Measurements from ENCODE around the gene CALN1.
"Not testable (repeated sequence)": the region's sequence is repeated elsewhere in the genome, so short reads cannot be mapped to it uniquely, and the experiment has no call there.

Gene CALN1

DNA sequence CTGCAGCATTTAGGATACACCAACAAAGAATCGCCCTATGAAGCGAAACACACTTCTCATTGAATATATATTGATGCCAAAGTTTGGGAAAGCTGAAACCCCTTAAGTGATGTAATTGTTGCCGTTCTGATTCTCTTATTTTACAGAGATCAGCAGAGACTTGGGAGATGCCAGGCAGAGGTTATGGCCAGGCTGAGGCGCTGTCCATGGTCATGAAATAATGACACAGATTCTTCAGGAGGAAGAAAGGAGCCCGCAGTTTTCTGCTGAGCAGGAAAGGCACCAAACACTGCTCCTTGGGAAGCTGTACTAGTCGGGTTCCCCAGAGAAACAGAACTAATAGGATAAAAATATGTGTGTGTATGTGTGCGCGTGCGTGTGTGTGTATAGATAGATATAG lies 566.0 kb downstream of the CALN1 start:
- no peak for DNase-seq

DNA sequence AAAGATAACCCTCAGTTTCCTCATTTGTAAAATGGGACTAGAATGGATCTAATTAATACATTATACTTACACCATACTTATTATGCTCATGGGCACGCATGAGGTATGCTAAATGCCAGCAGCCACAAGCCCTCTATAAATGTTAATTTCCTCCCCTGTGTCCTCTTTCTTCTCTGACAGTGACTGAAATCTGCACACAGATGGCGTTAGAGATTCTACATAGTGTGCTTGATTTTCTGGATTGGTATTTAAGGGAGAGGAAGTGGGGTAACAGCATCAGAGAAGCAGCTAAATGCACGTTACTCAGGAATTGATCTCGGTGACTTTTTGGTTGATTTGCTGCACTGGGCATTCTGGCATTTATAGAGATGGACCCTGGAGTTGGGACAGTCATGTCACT lies 568.5 kb downstream of the CALN1 start:
- DNase-seq = no peak

DNA sequence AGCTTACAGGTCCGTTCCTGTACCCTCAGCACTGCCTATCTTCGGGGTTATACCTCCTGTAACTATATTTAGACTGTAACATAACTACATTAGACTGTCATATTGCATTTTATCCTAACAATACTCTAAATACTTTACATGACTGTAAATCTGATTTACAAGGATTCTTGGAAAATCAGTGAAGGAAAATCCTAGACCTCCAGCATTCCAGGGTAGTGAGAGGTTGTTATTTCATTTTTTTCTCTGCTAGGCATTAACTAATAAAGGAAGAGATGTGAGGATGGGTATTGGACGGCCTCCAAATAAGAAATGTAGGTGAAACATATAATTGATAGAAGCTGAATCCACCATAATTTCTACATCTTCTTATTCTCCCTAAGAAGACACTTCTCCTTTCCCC lies 569.4 kb downstream of the CALN1 start:
- DNase-seq = no peak

DNA sequence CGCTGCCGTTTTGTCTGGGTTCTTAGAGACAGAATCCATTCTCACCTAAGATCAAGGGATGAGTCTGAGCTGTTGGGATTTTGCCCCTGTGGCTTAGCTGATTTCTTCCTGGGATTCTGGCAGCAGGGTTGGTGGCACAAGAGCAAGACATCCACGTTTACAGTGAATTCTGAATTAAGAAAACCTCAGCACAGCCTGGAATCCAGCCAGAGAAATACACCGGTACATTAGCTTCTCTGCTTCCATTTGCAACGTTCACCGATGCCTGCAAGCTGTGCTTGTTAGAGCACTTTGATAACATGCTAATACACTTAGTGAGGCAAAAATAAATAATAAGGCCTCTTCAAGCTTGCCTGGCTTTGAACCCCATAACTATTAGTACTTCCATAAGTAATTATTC lies 569.8 kb downstream of the CALN1 start:
- DNase-seq = no peak

DNA sequence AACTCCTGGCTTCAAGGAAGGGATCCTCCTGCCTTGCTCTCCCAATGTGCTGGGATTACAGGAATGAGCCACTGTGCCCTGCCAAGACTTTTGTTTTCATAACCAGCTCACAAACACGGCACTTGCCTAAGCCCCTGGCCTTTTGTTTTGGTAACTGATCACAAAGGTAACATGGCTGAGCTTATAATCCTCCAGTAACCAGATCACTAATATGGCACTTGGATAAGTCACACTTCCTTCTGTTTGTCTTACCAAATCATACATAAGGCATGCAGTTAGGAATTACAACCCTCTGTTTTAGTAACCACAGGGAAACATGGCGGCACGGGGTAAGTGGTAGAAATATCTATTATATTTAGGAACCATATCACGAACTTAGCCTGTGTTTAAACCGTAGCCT lies 577.1 kb downstream of the CALN1 start:
- DNase-seq = no peak

DNA sequence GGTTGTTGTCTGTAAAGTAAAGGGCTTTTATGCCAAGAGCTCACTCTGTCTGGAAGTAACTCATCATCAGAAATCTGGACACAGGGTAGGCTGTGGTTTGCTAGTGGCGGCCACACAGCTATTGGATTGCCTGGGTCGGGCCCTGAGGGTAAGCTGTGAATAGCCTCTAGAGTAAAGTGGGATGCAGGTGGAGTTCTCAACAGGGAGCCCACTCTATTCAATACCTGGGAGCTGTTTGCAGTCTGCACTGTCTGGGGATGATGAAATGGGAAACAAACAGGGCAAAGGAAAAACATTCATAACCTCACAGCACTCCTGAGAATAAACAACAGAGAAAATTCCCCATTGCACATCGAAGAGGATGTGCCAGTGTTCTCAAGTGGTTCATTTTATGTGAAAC lies 582.6 kb downstream of the CALN1 start:
- no peak for DNase-seq

DNA sequence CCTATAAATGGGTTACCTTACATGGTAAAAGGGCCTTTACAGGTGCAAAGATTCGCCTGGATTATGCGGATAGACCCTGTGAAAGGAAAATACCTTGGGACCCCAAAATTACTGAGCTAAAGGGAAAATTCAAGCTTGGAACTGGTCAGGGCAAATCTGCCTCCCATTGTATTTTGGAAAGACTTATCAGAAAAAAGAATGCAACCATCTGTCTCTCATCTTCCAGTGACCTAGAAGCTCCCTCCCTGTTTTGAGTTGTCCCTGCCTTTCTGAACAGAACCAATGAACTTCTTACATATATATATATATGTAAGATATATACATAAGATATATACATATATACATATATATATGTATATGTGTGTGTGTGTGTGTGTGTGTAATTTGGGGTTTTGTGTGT lies 583.8 kb downstream of the CALN1 start:
- no peak for DNase-seq

DNA sequence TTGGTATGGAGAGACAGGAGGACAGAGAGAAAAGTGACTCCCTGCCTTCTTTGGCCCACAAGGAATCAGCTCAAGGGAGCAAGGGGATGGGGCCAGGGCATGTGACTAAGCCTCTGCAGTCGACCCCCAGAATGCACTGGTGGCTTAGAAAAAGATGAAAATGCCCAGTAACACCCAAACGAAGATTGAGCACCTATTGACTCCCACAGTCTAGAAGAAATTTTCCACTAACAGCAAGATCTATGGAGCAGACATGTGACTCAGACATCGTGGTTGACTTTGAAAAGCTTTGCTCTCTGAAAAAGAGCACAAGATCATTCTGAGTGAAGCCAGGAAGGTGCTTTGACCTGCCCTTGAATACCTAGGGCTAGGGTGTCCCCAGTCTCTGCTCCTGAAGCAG lies 586.0 kb downstream of the CALN1 start:
- DNase-seq = no peak

DNA sequence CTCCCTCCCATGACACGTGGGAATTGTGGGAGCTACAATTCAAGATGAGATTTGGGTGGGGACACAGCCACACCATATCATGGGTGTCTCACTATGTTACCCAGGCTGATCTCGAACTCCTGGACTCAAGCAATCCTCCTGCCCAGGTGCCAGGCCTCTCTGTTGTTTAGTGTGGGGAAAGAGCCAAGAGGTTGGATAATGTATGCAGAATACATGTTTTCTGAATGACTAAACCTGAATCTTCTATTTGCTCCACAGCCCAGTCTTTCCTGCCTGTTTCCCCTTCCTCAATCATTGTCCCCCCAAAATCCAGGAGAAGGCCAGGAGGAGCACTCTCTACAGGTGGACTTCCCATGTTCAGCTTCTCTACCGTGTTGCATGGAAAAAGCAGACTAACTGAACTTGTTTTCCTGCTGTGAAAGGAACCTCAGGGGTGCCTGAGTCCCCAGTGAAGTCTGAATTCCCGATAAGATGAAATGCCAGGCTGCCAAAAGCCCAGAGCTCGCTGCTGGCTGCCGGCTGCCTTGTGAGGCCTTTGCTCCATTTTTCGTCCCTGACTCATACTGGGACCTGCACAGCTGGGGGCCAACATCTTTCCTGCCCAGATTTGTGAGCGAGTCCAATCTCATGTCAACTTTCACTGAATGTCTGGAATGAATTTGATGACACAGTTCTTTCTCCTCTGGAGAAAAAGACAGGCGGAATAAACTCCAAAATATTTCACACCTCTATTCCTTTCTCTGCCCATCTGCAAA lies 588.0 kb downstream of the CALN1 start:
- no peak for DNase-seq

DNA sequence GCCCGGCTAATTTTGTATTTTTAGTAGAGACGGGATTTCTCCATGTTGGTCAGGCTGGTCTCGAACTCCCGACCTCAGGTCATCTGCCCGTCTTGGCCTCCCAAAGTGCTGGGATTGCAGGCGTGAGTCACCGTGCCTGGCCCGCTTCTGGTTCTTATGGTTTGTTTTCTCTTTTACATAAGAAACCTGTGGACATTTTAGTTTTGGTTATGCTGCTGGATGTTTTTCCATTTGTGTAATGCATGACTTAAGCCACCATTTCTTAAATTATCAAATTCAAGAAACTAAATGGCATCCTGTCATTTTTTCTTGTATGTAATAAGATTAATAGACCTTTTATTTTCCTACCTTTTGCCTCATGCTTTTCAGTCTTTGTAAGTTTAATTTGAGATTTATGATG lies 589.7 kb downstream of the CALN1 start:
- not testable (repeated sequence) for DNase-seq

DNA sequence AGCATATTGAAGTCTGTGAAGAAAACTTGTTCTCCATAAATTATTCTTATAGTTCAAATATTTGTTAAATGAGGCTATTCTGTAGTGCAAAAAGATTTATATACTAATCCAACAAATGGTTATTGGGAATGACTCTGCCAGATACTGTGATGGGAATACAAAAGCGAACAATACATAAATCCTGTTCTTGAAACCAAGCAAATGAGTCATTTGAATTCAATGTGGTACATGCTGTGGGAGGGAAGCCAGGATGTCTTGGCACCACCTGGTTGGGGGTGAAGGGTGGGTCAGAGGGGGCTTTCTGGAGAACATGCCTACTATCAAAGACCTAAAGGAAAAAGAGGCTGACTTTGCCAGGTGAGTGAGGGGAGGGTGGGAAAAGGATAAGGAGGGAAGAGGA lies 594.2 kb downstream of the CALN1 start:
- no peak for DNase-seq

DNA sequence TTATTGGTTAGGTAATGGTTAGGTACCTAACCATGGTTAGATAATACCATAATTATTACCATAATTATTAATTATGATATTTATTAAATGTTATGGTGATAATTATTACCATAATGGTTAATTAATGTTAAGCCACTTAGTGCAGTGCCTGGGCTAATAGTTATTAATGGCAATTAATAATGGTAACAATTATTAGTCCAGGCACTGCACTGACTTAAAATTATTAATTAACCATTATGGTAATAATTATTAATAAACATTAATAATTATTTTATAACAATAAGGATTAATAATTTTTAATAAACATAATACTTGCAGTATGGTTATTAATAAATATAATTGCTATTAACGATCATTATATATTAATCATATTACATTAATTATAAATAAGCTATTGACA lies 604.0 kb downstream of the CALN1 start:
- DNase-seq = no peak

DNA sequence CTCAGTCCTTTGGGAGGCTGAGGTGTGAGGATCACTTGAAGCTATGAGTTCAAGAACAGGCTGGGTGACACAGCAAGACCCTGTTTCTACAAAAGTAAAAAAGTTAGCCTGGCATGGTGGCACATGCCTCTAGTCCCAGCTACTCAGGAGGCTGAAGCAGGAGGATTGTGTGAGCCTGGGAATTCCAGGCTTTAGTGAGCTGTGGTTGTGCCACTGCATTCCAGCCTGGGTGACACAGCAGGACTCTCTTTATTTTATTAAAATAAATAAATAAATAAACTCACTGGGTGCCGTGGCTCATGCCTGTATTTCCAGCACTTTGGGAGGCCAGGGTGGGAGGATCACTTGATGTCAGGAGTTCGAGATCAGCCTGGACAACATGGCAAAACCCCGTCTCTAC lies 607.9 kb downstream of the CALN1 start:
- DNase-seq = no peak

DNA sequence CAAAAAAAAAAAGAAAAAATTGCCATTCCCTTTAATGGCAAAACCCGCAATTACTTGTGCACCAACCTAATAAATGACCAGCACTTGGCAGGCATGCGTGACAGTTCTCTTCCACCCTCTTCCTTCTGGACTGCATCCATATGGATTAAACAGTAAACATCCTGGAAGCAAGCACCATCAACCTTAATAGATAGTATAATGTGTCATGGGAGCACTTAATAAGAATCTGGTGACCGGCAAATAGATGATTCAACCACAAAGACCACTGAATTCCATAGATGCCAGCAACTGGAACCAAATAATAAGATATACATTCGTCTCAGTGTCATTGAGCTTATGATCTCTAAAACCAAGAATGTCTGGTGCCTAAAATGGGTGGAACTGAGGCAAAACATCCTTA lies 610.2 kb downstream of the CALN1 start:
- DNase-seq = no peak

DNA sequence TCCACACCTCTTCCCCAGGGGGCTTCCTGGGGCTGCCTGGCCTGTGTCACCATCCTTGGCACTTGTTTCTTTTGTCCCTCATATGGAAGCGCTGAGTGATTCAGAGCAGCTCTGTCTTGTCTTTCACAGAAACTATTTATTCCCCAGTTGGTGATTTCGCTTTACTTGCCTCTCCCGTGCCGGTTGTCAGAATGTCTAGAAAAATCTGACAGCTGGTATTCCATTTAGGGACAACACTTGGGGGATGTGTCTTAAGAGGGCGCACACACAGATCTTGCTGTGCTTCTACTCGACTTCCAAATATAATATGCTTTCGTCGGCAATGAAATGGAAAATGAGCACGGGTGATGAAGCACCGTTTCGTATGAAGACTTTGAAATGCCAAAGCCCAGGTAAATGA lies 611.8 kb downstream of the CALN1 start:
- DNase-seq = no peak

DNA sequence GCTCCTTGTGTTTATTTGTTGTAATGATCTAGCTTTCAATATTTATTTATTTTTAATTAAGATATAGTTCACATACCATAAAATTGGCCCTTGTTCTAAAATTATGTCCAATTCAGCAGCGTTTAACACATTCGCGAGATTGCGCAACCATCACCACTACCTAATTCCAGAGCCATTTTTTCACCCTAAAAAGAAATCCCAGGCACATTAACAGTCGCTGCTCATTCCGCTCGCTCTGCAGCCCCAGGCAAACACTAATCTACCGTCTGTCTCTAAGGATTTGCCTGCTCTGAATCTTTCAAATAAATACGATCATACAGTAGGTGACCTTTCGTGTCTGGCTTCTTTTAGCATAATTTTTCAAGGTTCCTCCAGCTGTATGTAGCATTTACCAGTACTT lies 616.7 kb downstream of the CALN1 start:
- DNase-seq = no peak

DNA sequence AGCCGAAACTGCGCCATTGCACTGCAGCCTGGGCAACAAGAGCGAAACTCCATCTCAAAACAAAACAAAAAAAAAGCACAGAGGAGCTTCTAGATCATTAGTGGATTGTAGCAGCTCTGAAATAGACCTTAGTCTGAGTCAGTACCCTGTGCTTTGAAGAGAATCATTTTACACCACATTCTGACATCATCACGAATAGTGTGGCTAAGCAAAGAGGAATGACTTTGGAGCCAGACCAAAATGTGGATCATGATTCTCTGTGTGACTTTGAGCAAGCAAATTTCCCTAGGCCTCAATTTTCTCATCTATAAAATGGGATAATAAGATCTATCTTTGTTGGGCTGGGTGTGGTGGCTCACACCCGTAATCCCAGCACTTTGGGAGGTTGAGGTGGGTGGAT lies 618.9 kb downstream of the CALN1 start:
- DNase-seq = no peak

DNA sequence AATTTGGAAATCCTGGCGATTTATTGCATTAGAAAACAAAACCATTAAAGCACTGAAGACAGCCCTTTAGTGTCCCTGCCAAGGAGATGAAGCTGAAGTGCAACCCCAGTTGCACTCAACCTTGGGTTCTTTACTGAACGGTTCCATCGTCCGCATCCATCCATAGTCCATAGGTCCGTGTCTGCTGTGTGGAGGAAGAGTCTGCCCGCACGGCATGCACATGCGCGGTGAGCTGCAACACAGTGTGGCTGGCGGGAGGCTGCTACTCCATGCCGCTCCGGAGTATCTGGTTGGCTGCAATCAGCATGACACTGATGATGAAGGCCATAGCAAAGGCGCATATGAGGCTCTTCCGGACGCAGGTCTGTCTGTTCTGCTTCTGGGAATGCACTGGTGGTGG lies 624.6 kb downstream of the CALN1 start:
- no peak for DNase-seq

DNA sequence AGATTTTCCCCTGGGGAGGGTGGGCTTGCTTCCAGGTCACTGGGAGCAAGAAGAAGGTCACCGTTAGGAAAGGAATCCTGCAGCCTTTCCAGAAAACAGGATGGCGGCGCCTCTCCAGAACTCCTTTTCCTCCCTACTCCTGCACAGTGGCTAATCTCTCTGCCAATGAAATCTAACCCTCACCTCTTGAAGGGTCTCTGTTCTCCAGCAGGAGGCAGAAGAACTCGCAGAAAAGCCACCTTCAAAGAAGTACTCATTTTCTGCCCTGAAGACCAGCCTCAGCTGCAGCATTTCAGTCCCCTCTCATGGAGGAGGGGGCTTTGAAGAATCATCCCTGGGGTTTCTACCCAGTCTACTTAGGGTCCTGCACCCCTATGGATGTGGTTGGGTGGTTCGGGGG lies 626.9 kb downstream of the CALN1 start:
- no peak for DNase-seq

DNA sequence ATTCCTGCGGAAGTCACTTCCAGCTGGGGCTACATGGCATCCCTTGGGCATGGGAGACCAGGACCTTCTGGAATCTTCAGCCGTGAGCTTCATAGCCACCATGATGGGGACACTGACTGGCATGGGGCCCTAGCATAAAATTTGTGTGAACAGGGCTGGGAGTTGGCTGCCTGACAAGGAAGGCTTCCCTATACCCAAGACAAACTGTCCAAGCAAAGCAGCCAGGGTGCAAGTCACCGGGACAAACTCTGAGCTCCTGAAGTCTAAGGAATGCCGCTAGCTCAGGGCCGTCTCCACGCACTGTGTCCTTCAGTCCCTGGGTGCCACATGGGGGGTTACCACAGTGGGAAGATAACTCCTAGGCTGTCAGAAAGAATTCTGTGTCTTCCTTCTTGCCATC lies 627.4 kb downstream of the CALN1 start:
- no peak for DNase-seq

DNA sequence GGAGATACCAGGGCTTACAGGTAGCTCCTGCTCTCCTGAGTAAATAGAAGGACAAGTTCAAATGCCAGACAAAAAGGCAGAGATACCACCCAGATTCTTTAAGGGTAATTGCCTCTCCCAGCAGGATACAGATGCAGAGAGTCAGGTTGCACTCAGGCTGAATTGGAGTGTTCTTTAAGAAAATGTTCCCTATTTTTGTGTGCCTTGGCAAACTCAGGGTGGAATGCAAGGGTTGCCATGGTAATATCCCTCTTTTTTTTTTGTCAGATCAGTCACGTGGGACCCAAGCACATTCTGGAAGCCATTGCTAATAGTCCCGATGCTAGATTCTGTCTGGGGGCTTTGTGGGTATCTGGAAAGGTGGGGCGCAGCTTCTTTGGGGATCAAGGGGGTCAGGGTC lies 628.0 kb downstream of the CALN1 start:
- DNase-seq = no peak

DNA sequence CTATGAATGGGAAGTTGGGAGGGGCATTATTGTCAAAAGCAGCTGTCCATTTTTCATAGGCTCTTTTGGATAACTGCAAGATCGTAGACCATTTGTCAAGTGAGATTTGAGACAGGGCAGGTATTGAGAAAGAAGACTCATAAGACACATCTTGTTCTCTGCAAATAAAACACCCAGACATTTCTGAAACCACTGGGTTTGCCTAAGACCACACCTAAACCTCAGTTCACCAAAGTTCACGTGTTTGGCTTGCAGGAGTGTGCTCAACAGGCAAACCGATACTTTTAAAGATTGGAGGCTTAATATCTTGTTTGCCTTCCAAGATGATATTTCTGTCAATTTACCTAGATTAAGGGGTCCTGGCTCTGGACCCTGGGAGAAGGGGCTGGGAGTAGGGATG lies 628.4 kb downstream of the CALN1 start:
- no peak for DNase-seq

DNA sequence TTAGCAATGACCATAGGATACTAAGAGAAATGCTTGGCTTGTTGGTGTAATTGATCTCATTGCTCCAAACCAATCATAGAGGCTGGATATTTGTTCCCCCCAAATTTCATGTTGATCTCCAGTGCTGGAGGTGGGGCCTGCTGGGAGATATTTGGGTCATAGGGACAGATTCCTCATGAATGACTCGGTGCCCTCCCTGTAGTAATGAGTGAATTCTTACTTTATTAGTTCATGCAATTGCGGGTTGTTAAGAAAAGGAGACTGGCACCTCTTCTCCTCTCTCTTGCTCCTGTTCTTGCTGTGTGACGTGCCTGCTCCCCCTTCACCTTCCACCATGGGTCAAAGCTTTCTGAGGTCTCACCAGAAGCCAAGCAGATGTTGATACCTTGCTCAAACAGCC lies 630.1 kb downstream of the CALN1 start:
- no peak for DNase-seq

DNA sequence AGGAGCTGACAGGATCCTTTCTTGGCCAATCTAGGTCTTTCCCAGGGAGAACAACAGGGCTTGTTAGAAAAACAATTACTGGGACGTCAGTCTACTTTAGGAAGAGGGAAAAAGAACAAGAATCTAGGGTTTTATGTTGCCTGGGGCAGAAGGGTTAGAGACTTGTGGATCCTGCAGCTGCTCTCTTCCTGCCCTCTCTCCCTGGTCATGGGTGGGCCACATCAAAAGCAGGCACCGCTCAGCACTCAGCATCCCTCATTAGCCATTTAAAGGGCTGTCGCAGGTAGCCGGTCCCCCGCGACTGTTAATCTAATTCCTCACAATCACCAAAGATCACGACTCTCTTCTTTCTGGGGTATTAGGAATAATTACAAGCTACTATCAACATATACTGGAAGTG lies 631.9 kb downstream of the CALN1 start:
- DNase-seq = no peak

DNA sequence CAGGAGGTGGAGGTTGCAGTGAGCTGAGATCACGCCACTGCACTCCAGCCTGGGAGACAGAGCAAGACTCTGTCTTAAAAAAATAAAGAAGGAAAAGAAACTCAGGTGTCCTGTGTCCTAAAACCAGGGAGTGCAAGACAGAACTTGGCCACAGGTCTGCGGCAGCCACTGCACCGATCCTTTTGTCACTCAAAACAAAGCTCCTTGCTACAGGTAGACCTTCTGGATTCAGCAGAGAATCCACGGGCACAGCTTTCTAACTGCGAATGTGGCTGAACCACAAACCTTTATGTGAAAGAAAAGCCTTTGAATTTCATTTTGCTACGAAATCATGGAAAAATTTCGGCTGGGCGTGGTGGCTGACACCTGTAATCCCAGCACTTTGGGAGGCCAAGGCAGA lies 634.9 kb downstream of the CALN1 start:
- no peak for DNase-seq

DNA sequence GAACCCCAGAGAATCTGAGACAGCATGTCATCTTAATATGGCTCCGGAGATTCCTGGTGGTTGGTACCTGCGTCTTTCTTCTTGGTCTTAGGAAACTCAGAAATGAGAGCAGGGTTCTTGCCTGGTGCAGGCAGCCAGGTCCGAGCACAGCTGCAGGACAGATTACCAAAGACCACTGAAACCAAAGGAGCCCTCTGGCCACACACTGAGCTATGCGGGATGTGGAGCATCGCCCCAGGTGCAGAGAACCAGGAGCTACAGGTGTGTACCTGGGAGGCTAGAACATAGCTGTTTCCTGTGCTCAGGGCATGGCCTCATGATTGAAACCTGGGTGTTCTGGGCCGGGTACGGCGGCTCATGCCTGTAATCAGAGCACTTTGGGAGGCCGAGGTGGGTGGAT lies 635.4 kb downstream of the CALN1 start:
- no peak for DNase-seq

Measured in activated T-cell treated with anti-CD3 and anti-CD28 coated beads, Interleukin-2, amount 50 U/mL, for 1 hour (primary cell).